GM12878 (cell line): ENCODE results near the gene MSRB1. TPM values are rescaled to one million over a fixed set of nuclear protein-coding genes. Genes with fewer than 3 reads are reported as not detected.

Experiments used
- ATAC-seq: fragments of 200-7000 bp; cut with Tn5 transposase; 3 replicates; pipeline ENCODE4 v1.9.1; 2020; ENCODE audit warnings: mild to moderate bottlenecking, moderate library complexity
- BruUV-seq: library from RNA; stranded (reverse); fragments of 400-500 nt; replicated peaks from 2 replicates; lab custom pipeline; 2021; lab: Mats Ljungman, UMichigan
- CTCF ChIA-PET: fragments of 300-600 bp; sonication (Branson Sonifier 250); formaldehyde crosslinking; extraction: SDS; loops from one replicate; lab custom pipeline; 2021; ENCODE audit warnings: inconsistent platforms; lab: Yijun Ruan, JAX
- POLR2A ChIA-PET: fragments of 350-600 bp; formaldehyde crosslinking; extraction: SDS; loops from one replicate; lab custom pipeline; 2021; ENCODE audit warnings: inconsistent platforms; lab: Charles Lee
- RAD21 ChIA-PET: fragments of 300-600 bp; sonication (Branson Sonifier 250); formaldehyde crosslinking; loops from one replicate; lab custom pipeline; 2023; ENCODE audit warnings: antibody characterized with exemption; ENCODE audit not compliant: unreplicated experiment; lab: Charles Lee
- SMC1A ChIA-PET: fragments of 300-600 bp; sonication (Branson Sonifier 250); formaldehyde crosslinking; loops from one replicate; lab custom pipeline; 2023; ENCODE audit not compliant: unreplicated experiment, uncharacterized antibody; lab: Charles Lee
- DNase-seq: peaks from one replicate; pipeline ENCODE4 v3.0.0-alpha.2; 2011; ENCODE audit warnings: low read depth, low spot score
- FAIRE-seq: peaks from 3 replicates; lab custom pipeline; 2011; peaks lifted over from hg19 to GRCh38; lab: Jason Lieb, UNC
- H2AFZ ChIP-seq: 2 replicates; pipeline ENCODE4 v1.6.0; 2011; ENCODE audit warnings: low read depth, low read length, control low read depth; ENCODE audit not compliant: control insufficient read depth
- H3K27ac ChIP-seq: 2 replicates; pipeline ENCODE4 v1.5.1; 2011; ENCODE audit warnings: control low read depth; ENCODE audit not compliant: control insufficient read depth, insufficient read depth
- H3K27me3 ChIP-seq, 2 experiments: replicated peaks in 1 of 2; 2 replicates each; pipeline versions ENCODE4 v1.6.0 to v1.6.1; 2011; ENCODE audit warnings: low read length in 1 of 2; ENCODE audit not compliant: control insufficient read depth in 2 of 2, insufficient read depth in 2 of 2
- H3K36me3 ChIP-seq, 2 experiments: 2 replicates each; pipeline ENCODE4 v1.5.1; 2011; ENCODE audit warnings: low read length in 1 of 2; ENCODE audit not compliant: control insufficient read depth in 2 of 2, insufficient read depth in 2 of 2
- H3K4me1 ChIP-seq: 2 replicates; pipeline ENCODE4 v1.6.1; 2011; ENCODE audit warnings: mild to moderate bottlenecking, low read length, moderate library complexity, mixed read lengths; ENCODE audit not compliant: control insufficient read depth, insufficient read depth
- H3K4me2 ChIP-seq: 2 replicates; pipeline ENCODE4 v1.6.0; 2011; ENCODE audit warnings: control low read depth; ENCODE audit not compliant: control insufficient read depth, insufficient read depth
- H3K4me3 ChIP-seq: fragments of 200-600 bp; sonication (generic); 2 replicates; pipeline ENCODE4 v1.5.1; 2016
- H3K79me2 ChIP-seq: 2 replicates; pipeline ENCODE4 v1.6.0; 2011; ENCODE audit warnings: low read length; ENCODE audit not compliant: control insufficient read depth, insufficient read depth
- H3K9ac ChIP-seq: 2 replicates; pipeline ENCODE4 v1.8.0; 2011; ENCODE audit warnings: low read length, control low read depth, mixed read lengths; ENCODE audit not compliant: control insufficient read depth, insufficient read depth
- H3K9me3 ChIP-seq: replicated peaks from 3 replicates; pipeline ENCODE4 v1.5.1; 2011; ENCODE audit warnings: mild to moderate bottlenecking, low read length; ENCODE audit not compliant: control insufficient read depth, insufficient read depth
- H4K20me1 ChIP-seq: 2 replicates; pipeline ENCODE4 v1.6.0; 2011; ENCODE audit not compliant: control insufficient read depth, insufficient read depth
- ATF2 ChIP-seq: IDR thresholded peaks from 2 replicates; pipeline ENCODE4 v1.6.1; 2012; ENCODE audit warnings: low read length, inconsistent platforms
- BACH1 ChIP-seq: fragments of 450-650 bp; IDR thresholded peaks from 2 replicates; pipeline ENCODE4 v1.6.1; 2017; ENCODE audit warnings: mild to moderate bottlenecking, borderline replicate concordance
- CHD1 ChIP-seq: IDR thresholded peaks from 2 replicates; pipeline ENCODE4 v1.6.1; 2012; ENCODE audit warnings: low read depth, low read length, improper control_type of control experiment
- DPF2 ChIP-seq: fragments of 450-650 bp; IDR thresholded peaks from 2 replicates; pipeline ENCODE4 v1.6.1; 2017; ENCODE audit warnings: mild to moderate bottlenecking
- ETV6 ChIP-seq, 2 experiments: fragments of 450-650 bp in 1 of 2; IDR thresholded peaks in 1 of 2; conservative IDR thresholded peaks in 1 of 2; 2 replicates each; pipeline ENCODE4 v1.6.1; 2014; ENCODE audit warnings: antibody characterized with exemption in 1 of 2, borderline replicate concordance in 1 of 2, low read depth in 1 of 2, mild to moderate bottlenecking in 1 of 2, moderate library complexity in 1 of 2
- GABPA ChIP-seq: IDR thresholded peaks from 2 replicates; pipeline ENCODE4 v1.6.1; 2014; ENCODE audit warnings: antibody characterized with exemption, low read depth, mild to moderate bottlenecking, inconsistent platforms
- IRF3 ChIP-seq: fragments of 450-650 bp; IDR thresholded peaks from 2 replicates; pipeline ENCODE4 v1.6.1; 2014; ENCODE audit warnings: mild to moderate bottlenecking
- RUNX3 ChIP-seq: IDR thresholded peaks from 2 replicates; pipeline ENCODE4 v1.6.1; 2012; ENCODE audit warnings: low read length, inconsistent platforms
- STAT3 ChIP-seq: IDR thresholded peaks from 2 replicates; pipeline ENCODE4 v1.6.1; 2011; ENCODE audit warnings: low read depth, low read length, improper control_type of control experiment
- WGBS: methylation state at CpG from one replicate; pipeline ENCODE4 v1.1.6; 2016; ENCODE audit warnings: low lambda C conversion rate; ENCODE audit not compliant: insufficient replicate concordance, insufficient coverage; ENCODE audit errors: missing lambda C conversion rate; 5-methylcytosine and 5-hydroxymethylcytosine counted together
- in situ Hi-C: fragments of 300-500 bp; cut with MboI; formaldehyde crosslinking; loops from 9 replicates; pipeline ENCODE4 v1.14.3; 2018; ENCODE audit warnings: mixed read lengths
- intact Hi-C: fragments of 100-400 bp; cut with micrococcal nuclease; formaldehyde crosslinking; loops from one replicate; pipeline ENCODE4 v1.14.2; 2022; ENCODE audit not compliant: unreplicated experiment
- polyA plus RNA-seq, 11 experiments: library from polyadenylated mRNA; depleted of rRNA in 4 of 11; unstranded in 6 of 11; stranded (reverse) in 5 of 11; fragments of >200 nt; fragmentation: Nextera tagmentation in 4 of 11; fragmentation: Illumina TruSeq in 1 of 11; extraction: Ambion mirVana in 4 of 11; extraction: Trizol in 1 of 11; gene quantifications; 1 replicate in 1 of 11; 2 replicates in 10 of 11; pipeline versions ENCODE4 v1.2.1 to v1.2.3, GENCODE V29; 2011 to 2016; ENCODE audit warnings: inconsistent platforms in 2 of 11, missing spikeins in 2 of 11, low read depth in 1 of 11
- total RNA-seq, 4 experiments: library from RNA; depleted of rRNA in 3 of 4; stranded (reverse); fragments of >200 nt in 3 of 4; fragmentation: Illumina TruSeq in 1 of 4; extraction: Trizol in 1 of 4; gene quantifications; 2 replicates each; pipeline versions ENCODE4 v1.2.1 to v1.2.3, GENCODE V29; 2013 to 2021
- TF ChIP-seq, protein P1 (sequence below): fragments of 450-650 bp; IDR thresholded peaks from 2 replicates; pipeline ENCODE4 v1.6.1; 2016; ENCODE audit warnings: mild to moderate bottlenecking, moderate library complexity, borderline replicate concordance
- TF ChIP-seq, protein P2 (sequence below): fragments of 450-650 bp; conservative IDR thresholded peaks from 2 replicates; pipeline ENCODE4 v1.6.1; 2017; ENCODE audit warnings: mild to moderate bottlenecking, moderate library complexity

The MSRB1 gene
- total and polyA plus RNA-seq, 10 of the 15 experiments (the other 5 are each of a cell fraction or from before 2014, with no cell fraction given): 5.1 to 48.6 (median 25.7) TPM

GRCh38 chr16:1913327-1914083, 29.5 kb downstream of the MSRB1 start (continued):
- TF ChIP-seq ETV6 (conservative IDR thresholded peaks at IDR 0.05 in 1 of 2, IDR thresholded peaks at IDR 0.05 in 1 of 2; ENCODE audit: borderline replicate concordance in 1 of 2, low read depth in 1 of 2): no peak
- TF ChIP-seq IRF3: no peak
- TF ChIP-seq DPF2: no peak
- TF ChIP-seq, protein P1, sequence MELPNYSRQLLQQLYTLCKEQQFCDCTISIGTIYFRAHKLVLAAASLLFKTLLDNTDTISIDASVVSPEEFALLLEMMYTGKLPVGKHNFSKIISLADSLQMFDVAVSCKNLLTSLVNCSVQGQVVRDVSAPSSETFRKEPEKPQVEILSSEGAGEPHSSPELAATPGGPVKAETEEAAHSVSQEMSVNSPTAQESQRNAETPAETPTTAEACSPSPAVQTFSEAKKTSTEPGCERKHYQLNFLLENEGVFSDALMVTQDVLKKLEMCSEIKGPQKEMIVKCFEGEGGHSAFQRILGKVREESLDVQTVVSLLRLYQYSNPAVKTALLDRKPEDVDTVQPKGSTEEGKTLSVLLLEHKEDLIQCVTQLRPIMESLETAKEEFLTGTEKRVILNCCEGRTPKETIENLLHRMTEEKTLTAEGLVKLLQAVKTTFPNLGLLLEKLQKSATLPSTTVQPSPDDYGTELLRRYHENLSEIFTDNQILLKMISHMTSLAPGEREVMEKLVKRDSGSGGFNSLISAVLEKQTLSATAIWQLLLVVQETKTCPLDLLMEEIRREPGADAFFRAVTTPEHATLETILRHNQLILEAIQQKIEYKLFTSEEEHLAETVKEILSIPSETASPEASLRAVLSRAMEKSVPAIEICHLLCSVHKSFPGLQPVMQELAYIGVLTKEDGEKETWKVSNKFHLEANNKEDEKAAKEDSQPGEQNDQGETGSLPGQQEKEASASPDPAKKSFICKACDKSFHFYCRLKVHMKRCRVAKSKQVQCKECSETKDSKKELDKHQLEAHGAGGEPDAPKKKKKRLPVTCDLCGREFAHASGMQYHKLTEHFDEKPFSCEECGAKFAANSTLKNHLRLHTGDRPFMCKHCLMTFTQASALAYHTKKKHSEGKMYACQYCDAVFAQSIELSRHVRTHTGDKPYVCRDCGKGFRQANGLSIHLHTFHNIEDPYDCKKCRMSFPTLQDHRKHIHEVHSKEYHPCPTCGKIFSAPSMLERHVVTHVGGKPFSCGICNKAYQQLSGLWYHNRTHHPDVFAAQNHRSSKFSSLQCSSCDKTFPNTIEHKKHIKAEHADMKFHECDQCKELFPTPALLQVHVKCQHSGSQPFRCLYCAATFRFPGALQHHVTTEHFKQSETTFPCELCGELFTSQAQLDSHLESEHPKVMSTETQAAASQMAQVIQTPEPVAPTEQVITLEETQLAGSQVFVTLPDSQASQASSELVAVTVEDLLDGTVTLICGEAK: no peak
- TF ChIP-seq BACH1: no peak

DNA sequence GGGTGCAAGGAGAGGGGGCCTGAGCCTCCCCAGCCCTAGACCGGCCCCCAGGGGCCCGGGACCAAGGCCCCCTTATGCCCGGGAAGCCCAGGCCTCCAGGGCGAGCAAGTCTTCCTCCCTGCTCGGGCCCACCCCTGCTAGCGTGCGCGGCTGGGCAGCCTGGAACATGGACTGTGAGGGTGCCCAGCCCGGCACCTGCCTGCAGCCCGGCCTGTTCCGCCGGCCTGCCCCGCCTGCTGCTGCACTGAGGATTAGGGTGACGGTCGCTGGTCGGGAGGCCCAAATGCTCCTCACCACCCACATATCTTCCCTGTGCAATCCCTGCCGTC, 30.8 kb downstream of the MSRB1 start:
- no peak overlapping the region for H3K27ac ChIP-seq
- ChIA-PET RAD21 (no interaction called here), CTCF (no interaction called here), POLR2A (no interaction called here), SMC1A (no interaction called here)
- ATAC-seq: no peak
- TF ChIP-seq ATF2 (no peak), RUNX3 (no peak), CHD1 (no peak), STAT3 (no peak), GABPA (no peak)
- TF ChIP-seq, protein P2, sequence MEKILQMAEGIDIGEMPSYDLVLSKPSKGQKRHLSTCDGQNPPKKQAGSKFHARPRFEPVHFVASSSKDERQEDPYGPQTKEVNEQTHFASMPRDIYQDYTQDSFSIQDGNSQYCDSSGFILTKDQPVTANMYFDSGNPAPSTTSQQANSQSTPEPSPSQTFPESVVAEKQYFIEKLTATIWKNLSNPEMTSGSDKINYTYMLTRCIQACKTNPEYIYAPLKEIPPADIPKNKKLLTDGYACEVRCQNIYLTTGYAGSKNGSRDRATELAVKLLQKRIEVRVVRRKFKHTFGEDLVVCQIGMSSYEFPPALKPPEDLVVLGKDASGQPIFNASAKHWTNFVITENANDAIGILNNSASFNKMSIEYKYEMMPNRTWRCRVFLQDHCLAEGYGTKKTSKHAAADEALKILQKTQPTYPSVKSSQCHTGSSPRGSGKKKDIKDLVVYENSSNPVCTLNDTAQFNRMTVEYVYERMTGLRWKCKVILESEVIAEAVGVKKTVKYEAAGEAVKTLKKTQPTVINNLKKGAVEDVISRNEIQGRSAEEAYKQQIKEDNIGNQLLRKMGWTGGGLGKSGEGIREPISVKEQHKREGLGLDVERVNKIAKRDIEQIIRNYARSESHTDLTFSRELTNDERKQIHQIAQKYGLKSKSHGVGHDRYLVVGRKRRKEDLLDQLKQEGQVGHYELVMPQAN: no peak
- intact Hi-C loops (no loop called here), in situ Hi-C loops (no loop called here)
- H3K27me3 ChIP-seq: peaks cover under 1 to 4% of the 10 kb centered on the region in 2 experiments; a peak in 3 of 4 replicates
- H3K79me2 ChIP-seq: no peaks in the 10 kb centered on the region
- 65% methylated on average over 17 of the region's 17 CpGs for WGBS
- no peak overlapping the region for H3K4me2 ChIP-seq
- H3K9me3 ChIP-seq: no peaks in the 10 kb centered on the region
- H4K20me1 ChIP-seq: no peaks in the 10 kb centered on the region
- H2AFZ ChIP-seq: no peak overlapping the region
- no peak for FAIRE-seq
- H3K4me3 ChIP-seq: no peak overlapping the region
- no peak for DNase-seq
- H3K4me1 ChIP-seq: no peaks in the 10 kb centered on the region
- BruUV-seq: no TSS peak
- no peaks in the 10 kb centered on the region for H3K36me3 ChIP-seq
- no peak overlapping the region for H3K9ac ChIP-seq
